PC-9 (cell line): ENCODE measurements around the gene ATG16L1.

Source experiments
- CTCF ChIP-seq: fragments of 200-600 bp; sonication (generic); conservative IDR thresholded peaks from 2 replicates; pipeline ENCODE4 v1.6.1; 2017; ENCODE audit warnings: mixed run types, antibody characterized with exemption, mild to moderate bottlenecking, moderate library complexity
- EZH2 ChIP-seq: fragments of 200-600 bp; sonication (generic); IDR thresholded peaks from 2 replicates; pipeline ENCODE4 v1.8.0; 2017; ENCODE audit warnings: antibody characterized with exemption, low read depth

GRCh38 chr2:233252227-233252626 lies 754 bp downstream of the ATG16L1 start:
- TF ChIP-seq CTCF (no peak), EZH2 (no peak)
